OCI-LY7 (cell line): Measurements from ENCODE around the gene PTPN18.

Experiments
- EZH2phosphoT487 ChIP-seq: fragments of 200-600 bp; sonication (generic); IDR thresholded peaks from 2 replicates; pipeline ENCODE4 v1.6.1; 2018; ENCODE audit warnings: low read depth, borderline replicate concordance, mild to moderate bottlenecking, mixed run types, antibody characterized with exemption, low read length, moderate library complexity, mixed read lengths
- TF ChIP-seq, protein P1 (sequence below): fragments of 200-600 bp; sonication (generic); conservative IDR thresholded peaks from 2 replicates; pipeline ENCODE4 v1.5.1; 2014; ENCODE audit warnings: mild to moderate bottlenecking, antibody characterized with exemption, low read length, moderate library complexity, mixed read lengths

DNA sequence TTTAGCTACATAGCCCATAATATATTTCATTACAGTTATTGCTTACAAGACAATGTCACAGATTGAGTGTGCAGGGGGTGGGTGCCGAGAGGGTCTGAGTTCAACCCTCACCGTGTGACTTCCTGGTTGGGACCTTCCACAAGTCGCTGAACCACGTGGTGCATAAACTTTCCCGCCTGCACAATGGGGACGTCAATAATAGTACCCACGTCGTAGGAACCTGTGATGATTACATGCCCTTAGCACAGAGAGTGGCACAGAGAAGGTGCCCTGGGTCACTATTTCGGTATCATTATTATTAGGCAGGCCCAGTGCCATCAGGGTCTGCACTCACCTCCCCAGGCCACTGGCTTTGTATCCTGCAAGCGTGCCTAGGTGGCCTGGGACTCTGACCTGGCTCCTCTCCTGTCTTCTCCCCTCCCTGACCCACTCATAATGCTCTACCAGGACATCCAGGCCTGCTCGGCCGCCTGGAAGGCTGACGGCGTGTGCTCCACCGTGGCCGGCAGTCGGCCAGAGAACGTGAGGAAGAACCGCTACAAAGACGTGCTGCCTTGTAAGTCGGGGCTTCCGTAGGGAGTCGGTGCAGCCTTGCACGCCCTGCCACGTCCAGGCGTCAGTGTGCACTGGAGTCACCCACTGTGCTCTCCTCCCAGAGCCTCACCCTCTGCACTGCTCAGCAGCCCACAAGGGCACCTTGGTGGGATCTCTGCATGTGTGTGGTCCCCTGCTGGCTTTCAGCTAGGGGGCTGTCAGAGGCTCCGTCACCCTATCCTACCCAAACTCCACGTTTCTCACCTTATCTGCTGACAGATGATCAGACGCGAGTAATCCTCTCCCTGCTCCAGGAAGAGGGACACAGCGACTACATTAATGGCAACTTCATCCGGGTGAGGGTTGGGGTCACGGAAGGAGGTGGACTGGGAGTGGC is 2.8 kb downstream of the PTPN18 start:
- TF ChIP-seq, protein P1, sequence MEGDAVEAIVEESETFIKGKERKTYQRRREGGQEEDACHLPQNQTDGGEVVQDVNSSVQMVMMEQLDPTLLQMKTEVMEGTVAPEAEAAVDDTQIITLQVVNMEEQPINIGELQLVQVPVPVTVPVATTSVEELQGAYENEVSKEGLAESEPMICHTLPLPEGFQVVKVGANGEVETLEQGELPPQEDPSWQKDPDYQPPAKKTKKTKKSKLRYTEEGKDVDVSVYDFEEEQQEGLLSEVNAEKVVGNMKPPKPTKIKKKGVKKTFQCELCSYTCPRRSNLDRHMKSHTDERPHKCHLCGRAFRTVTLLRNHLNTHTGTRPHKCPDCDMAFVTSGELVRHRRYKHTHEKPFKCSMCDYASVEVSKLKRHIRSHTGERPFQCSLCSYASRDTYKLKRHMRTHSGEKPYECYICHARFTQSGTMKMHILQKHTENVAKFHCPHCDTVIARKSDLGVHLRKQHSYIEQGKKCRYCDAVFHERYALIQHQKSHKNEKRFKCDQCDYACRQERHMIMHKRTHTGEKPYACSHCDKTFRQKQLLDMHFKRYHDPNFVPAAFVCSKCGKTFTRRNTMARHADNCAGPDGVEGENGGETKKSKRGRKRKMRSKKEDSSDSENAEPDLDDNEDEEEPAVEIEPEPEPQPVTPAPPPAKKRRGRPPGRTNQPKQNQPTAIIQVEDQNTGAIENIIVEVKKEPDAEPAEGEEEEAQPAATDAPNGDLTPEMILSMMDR = no peak
- TF ChIP-seq EZH2phosphoT487 = no peak
